ENCODE data around the gene SPG21.

Gene SPG21

GRCh38 chr15:65033659-65034269 is 44.0 kb upstream of the SPG21 start:
- in situ Hi-C loops (cut with HindIII; ENCODE audit: low pct_ligation_motif_present, low sequenced_read_pairs), result no loop called here
- no peaks in the 10 kb centered on the region for H3K27me3 ChIP-seq (replicated peaks)
- no peak overlapping the region for H3K27ac ChIP-seq
- peak; percentile 74 for TF ChIP-seq CTCF (IDR thresholded peaks at IDR 0.05; ENCODE audit: low read depth, low read length, missing control alignments)
- H3K4me3 ChIP-seq (ENCODE audit: low read depth, low read length), result no peak overlapping the region
- no peaks in the 10 kb centered on the region for H3K36me3 ChIP-seq (replicated peaks)
- peak; percentile 36 for DNase-seq

- in situ Hi-C loops (cut with HindIII; ENCODE audit: low pct_ligation_motif_present, low sequenced_read_pairs), result no loop called here
- DNase-seq, result peak; percentile 47
- no peaks in the 10 kb centered on the region for H3K27me3 ChIP-seq (replicated peaks)
- H3K27ac ChIP-seq, result no peak overlapping the region
- no peaks in the 10 kb centered on the region for H3K36me3 ChIP-seq (replicated peaks)
- peak; percentile 93 for TF ChIP-seq CTCF (IDR thresholded peaks at IDR 0.05; ENCODE audit: low read depth, low read length, missing control alignments)
- no peak overlapping the region for H3K4me3 ChIP-seq (ENCODE audit: low read depth, low read length)
Observed at GRCh38 chr15:65032801-65033537, 43.3 kb upstream of the SPG21 start.

GRCh38 chr15:65029736-65030208 is 40.1 kb upstream of the SPG21 start:
- H3K27ac ChIP-seq, result no peak overlapping the region
- H3K4me3 ChIP-seq (ENCODE audit: low read depth, low read length), result no peak overlapping the region
- no peaks in the 10 kb centered on the region for H3K27me3 ChIP-seq (replicated peaks)
- TF ChIP-seq CTCF (IDR thresholded peaks at IDR 0.05; ENCODE audit: low read depth, low read length, missing control alignments), result no peak
- H3K36me3 ChIP-seq (replicated peaks), result peaks cover 2% of the 10 kb centered on the region
- no peak for DNase-seq
- in situ Hi-C loops (cut with HindIII; ENCODE audit: low pct_ligation_motif_present, low sequenced_read_pairs), result no loop called here

GRCh38 chr15:65028921-65029735 is 39.4 kb upstream of the SPG21 start, which contains the start of gene MTFMT:
Gene MTFMT (minus strand): TSS chr15:65029639. CDS start chr15:65029613, 26 bp downstream.
- H3K4me3 ChIP-seq (ENCODE audit: low read depth, low read length), result peak within 1 kb of the TSS; percentile 86

GRCh38 chr15:65028338-65028737 is 38.6 kb upstream of the SPG21 start:
- Histone ChIP-seq H3K27me3 (replicated peaks) (no peaks in the 10 kb centered on the region), H3K36me3 (replicated peaks) (peaks cover 5% of the 10 kb centered on the region), H3K4me3 (ENCODE audit: low read depth, low read length) (peak overlapping the region; percentile 86), H3K27ac (no peak overlapping the region)
- TF ChIP-seq CTCF (IDR thresholded peaks at IDR 0.05; ENCODE audit: low read depth, low read length, missing control alignments), result no peak
- in situ Hi-C loops (cut with HindIII; ENCODE audit: low pct_ligation_motif_present, low sequenced_read_pairs), result no loop called here
- no peak for DNase-seq

More at GRCh38 chr15:65028921-65029735, 39.4 kb upstream of the SPG21 start, which contains the start of gene MTFMT:
- no peak for TF ChIP-seq CTCF (IDR thresholded peaks at IDR 0.05; ENCODE audit: low read depth, low read length, missing control alignments)
- Histone ChIP-seq H3K27me3 (replicated peaks) (no peaks in the 10 kb centered on the region), H3K36me3 (replicated peaks) (peaks cover 3% of the 10 kb centered on the region), H3K27ac (peak within 1 kb of the TSS; percentile 44)
- peak; percentile 62 for DNase-seq
- in situ Hi-C loops (cut with HindIII; ENCODE audit: low pct_ligation_motif_present, low sequenced_read_pairs), result no loop called here

All from brain microvascular endothelial cell (primary cell).